ENCODE data around the gene TPM4.
A peak's percentile ranks its signal among the peaks of the same experiment; 100 is the strongest.

Gene TPM4

GRCh38 chr19:16111160-16111908, 35.0 kb downstream of the TPM4 start, which contains the start of gene RAB8A:
Gene RAB8A, plus strand, starts transcription at chr19:16111889. Its CDS starts 13 bp downstream, at chr19:16111902.
- H3K4me2 ChIP-seq (ENCODE audit: low read length) = peak within 1 kb of the TSS; percentile 55
- peaks cover 28% of the 10 kb centered on the region for H3K79me2 ChIP-seq (ENCODE audit: control insufficient read depth, insufficient read depth, low read length)
- H3K4me1 ChIP-seq (ENCODE audit: control insufficient read depth, low read depth, low read length) = peaks cover 4% of the 10 kb centered on the region
- peak within 1 kb of the TSS; percentile 86 for H3K4me3 ChIP-seq (ENCODE audit: low read length)
- no CpG with 5 or more reads among the region's 81 CpGs for WGBS (ENCODE audit: extremely low coverage, insufficient coverage, low lambda C conversion rate)
- H3K9ac ChIP-seq (ENCODE audit: low read length) = peak within 1 kb of the TSS; percentile 86
- DNase-seq = peak; percentile 100
- no peak within 1 kb of the TSS for H2BK5ac ChIP-seq (ENCODE audit: low read length)
- no peak within 1 kb of the TSS for H3K23ac ChIP-seq (ENCODE audit: low read length)
- peak within 1 kb of the TSS; percentile 16 for H3K18ac ChIP-seq (ENCODE audit: low read length)
- H3K79me1 ChIP-seq (ENCODE audit: low read length) = peaks cover 20% of the 10 kb centered on the region
- peak within 1 kb of the TSS; percentile 94 for H3K56ac ChIP-seq (ENCODE audit: low read length)
- peak within 1 kb of the TSS; percentile 84 for H3K4ac ChIP-seq (ENCODE audit: low read depth, low read length)
- H3K36me3 ChIP-seq (ENCODE audit: control insufficient read depth, insufficient read depth, low read length) = no peaks in the 10 kb centered on the region
- H2BK120ac ChIP-seq (ENCODE audit: low read depth, low read length) = no peak within 1 kb of the TSS
- no peak within 1 kb of the TSS for H4K5ac ChIP-seq (ENCODE audit: low read length)
- no peak within 1 kb of the TSS for H2BK15ac ChIP-seq (replicated peaks; ENCODE audit: low read depth)
- H4K8ac ChIP-seq (ENCODE audit: low read depth, low read length) = no peak within 1 kb of the TSS
- no peak within 1 kb of the TSS for H2AK5ac ChIP-seq (ENCODE audit: low read length)
- H3K27me3 ChIP-seq (ENCODE audit: insufficient read depth, low read length, poor library complexity) = no peaks in the 10 kb centered on the region
- H3K27ac ChIP-seq (ENCODE audit: low read depth, low read length) = peak within 1 kb of the TSS; percentile 17

GRCh38 chr19:16111909-16112752, 35.8 kb downstream of the TPM4 start:
- Histone ChIP-seq H3K36me3 (ENCODE audit: control insufficient read depth, insufficient read depth, low read length) (no peaks in the 10 kb centered on the region), H2BK120ac (ENCODE audit: low read depth, low read length) (no peak overlapping the region), H3K4me3 (ENCODE audit: low read length) (peak overlapping the region; percentile 86), H3K9ac (ENCODE audit: low read length) (peak overlapping the region; percentile 86), H3K27ac (ENCODE audit: low read depth, low read length) (peak overlapping the region; percentile 17), H3K27me3 (ENCODE audit: insufficient read depth, low read length, poor library complexity) (no peaks in the 10 kb centered on the region), H3K79me2 (ENCODE audit: control insufficient read depth, insufficient read depth, low read length) (peaks cover 28% of the 10 kb centered on the region), H3K18ac (ENCODE audit: low read length) (peak overlapping the region; percentile 16), H3K4me1 (ENCODE audit: control insufficient read depth, low read depth, low read length) (peaks cover 4% of the 10 kb centered on the region), H4K5ac (ENCODE audit: low read length) (no peak overlapping the region), H3K79me1 (ENCODE audit: low read length) (peaks cover 22% of the 10 kb centered on the region), H2AK5ac (ENCODE audit: low read length) (no peak overlapping the region), H4K8ac (ENCODE audit: low read depth, low read length) (no peak overlapping the region), H2BK15ac (replicated peaks; ENCODE audit: low read depth) (no peak overlapping the region), H3K56ac (ENCODE audit: low read length) (peak overlapping the region; percentile 94), H3K23ac (ENCODE audit: low read length) (no peak overlapping the region), H3K4ac (ENCODE audit: low read depth, low read length) (peak overlapping the region; percentile 84), H3K4me2 (ENCODE audit: low read length) (peak overlapping the region; percentile 55), H2BK5ac (ENCODE audit: low read length) (no peak overlapping the region)
- DNase-seq = no peak
- WGBS (ENCODE audit: extremely low coverage, insufficient coverage, low lambda C conversion rate) = no CpG with 5 or more reads among the region's 37 CpGs

GRCh38 chr19:16112778-16113177, 36.5 kb downstream of the TPM4 start:
- H3K4ac ChIP-seq (ENCODE audit: low read depth, low read length) = no peak overlapping the region
- H4K5ac ChIP-seq (ENCODE audit: low read length) = no peak overlapping the region
- no peak overlapping the region for H2AK5ac ChIP-seq (ENCODE audit: low read length)
- no peak overlapping the region for H2BK5ac ChIP-seq (ENCODE audit: low read length)
- peaks cover 25% of the 10 kb centered on the region for H3K79me1 ChIP-seq (ENCODE audit: low read length)
- H3K27me3 ChIP-seq (ENCODE audit: insufficient read depth, low read length, poor library complexity) = no peaks in the 10 kb centered on the region
- no peak overlapping the region for H3K18ac ChIP-seq (ENCODE audit: low read length)
- no peak overlapping the region for H4K8ac ChIP-seq (ENCODE audit: low read depth, low read length)
- no CpG with 5 or more reads among the region's 2 CpGs for WGBS (ENCODE audit: extremely low coverage, insufficient coverage, low lambda C conversion rate)
- H3K9ac ChIP-seq (ENCODE audit: low read length) = peak overlapping the region; percentile 86
- no peak overlapping the region for H3K4me3 ChIP-seq (ENCODE audit: low read length)
- H3K27ac ChIP-seq (ENCODE audit: low read depth, low read length) = no peak overlapping the region
- DNase-seq = no peak
- H3K23ac ChIP-seq (ENCODE audit: low read length) = no peak overlapping the region
- H3K79me2 ChIP-seq (ENCODE audit: control insufficient read depth, insufficient read depth, low read length) = peaks cover 28% of the 10 kb centered on the region
- H2BK15ac ChIP-seq (replicated peaks; ENCODE audit: low read depth) = no peak overlapping the region
- H2BK120ac ChIP-seq (ENCODE audit: low read depth, low read length) = no peak overlapping the region
- H3K4me1 ChIP-seq (ENCODE audit: control insufficient read depth, low read depth, low read length) = peaks cover 4% of the 10 kb centered on the region
- no peak overlapping the region for H3K4me2 ChIP-seq (ENCODE audit: low read length)
- H3K36me3 ChIP-seq (ENCODE audit: control insufficient read depth, insufficient read depth, low read length) = no peaks in the 10 kb centered on the region
- H3K56ac ChIP-seq (ENCODE audit: low read length) = no peak overlapping the region

GRCh38 chr19:16113727-16114126, 37.4 kb downstream of the TPM4 start:
- H2AK5ac ChIP-seq (ENCODE audit: low read length) = no peak overlapping the region
- no peak overlapping the region for H3K4me3 ChIP-seq (ENCODE audit: low read length)
- H3K18ac ChIP-seq (ENCODE audit: low read length) = no peak overlapping the region
- peaks cover 28% of the 10 kb centered on the region for H3K79me2 ChIP-seq (ENCODE audit: control insufficient read depth, insufficient read depth, low read length)
- WGBS (ENCODE audit: extremely low coverage, insufficient coverage, low lambda C conversion rate) = no CpG with 5 or more reads among the region's 3 CpGs
- no peak overlapping the region for H4K8ac ChIP-seq (ENCODE audit: low read depth, low read length)
- H4K5ac ChIP-seq (ENCODE audit: low read length) = no peak overlapping the region
- H3K23ac ChIP-seq (ENCODE audit: low read length) = no peak overlapping the region
- H3K4me1 ChIP-seq (ENCODE audit: control insufficient read depth, low read depth, low read length) = peaks cover 4% of the 10 kb centered on the region
- H3K27ac ChIP-seq (ENCODE audit: low read depth, low read length) = no peak overlapping the region
- no peak overlapping the region for H3K4me2 ChIP-seq (ENCODE audit: low read length)
- peak; percentile 69 for DNase-seq
- H3K9ac ChIP-seq (ENCODE audit: low read length) = no peak overlapping the region
- peaks cover 6% of the 10 kb centered on the region for H3K36me3 ChIP-seq (ENCODE audit: control insufficient read depth, insufficient read depth, low read length)
- no peak overlapping the region for H3K4ac ChIP-seq (ENCODE audit: low read depth, low read length)
- no peak overlapping the region for H2BK5ac ChIP-seq (ENCODE audit: low read length)
- H3K56ac ChIP-seq (ENCODE audit: low read length) = no peak overlapping the region
- peaks cover 25% of the 10 kb centered on the region for H3K79me1 ChIP-seq (ENCODE audit: low read length)
- H3K27me3 ChIP-seq (ENCODE audit: insufficient read depth, low read length, poor library complexity) = no peaks in the 10 kb centered on the region
- H2BK120ac ChIP-seq (ENCODE audit: low read depth, low read length) = no peak overlapping the region
- no peak overlapping the region for H2BK15ac ChIP-seq (replicated peaks; ENCODE audit: low read depth)

GRCh38 chr19:16115301-16116039, 39.2 kb downstream of the TPM4 start:
- H3K4me1 ChIP-seq (ENCODE audit: control insufficient read depth, low read depth, low read length) = peaks cover 4% of the 10 kb centered on the region
- no peak overlapping the region for H3K56ac ChIP-seq (ENCODE audit: low read length)
- H2BK5ac ChIP-seq (ENCODE audit: low read length) = no peak overlapping the region
- no peak overlapping the region for H2BK15ac ChIP-seq (replicated peaks; ENCODE audit: low read depth)
- no peak overlapping the region for H3K9ac ChIP-seq (ENCODE audit: low read length)
- H3K36me3 ChIP-seq (ENCODE audit: control insufficient read depth, insufficient read depth, low read length) = peaks cover 10% of the 10 kb centered on the region
- no peak overlapping the region for H3K4ac ChIP-seq (ENCODE audit: low read depth, low read length)
- no peak overlapping the region for H2AK5ac ChIP-seq (ENCODE audit: low read length)
- no peak overlapping the region for H3K4me2 ChIP-seq (ENCODE audit: low read length)
- no CpG with 5 or more reads among the region's 9 CpGs for WGBS (ENCODE audit: extremely low coverage, insufficient coverage, low lambda C conversion rate)
- H3K23ac ChIP-seq (ENCODE audit: low read length) = no peak overlapping the region
- H4K8ac ChIP-seq (ENCODE audit: low read depth, low read length) = no peak overlapping the region
- no peak overlapping the region for H3K4me3 ChIP-seq (ENCODE audit: low read length)
- no peak for DNase-seq
- H3K27me3 ChIP-seq (ENCODE audit: insufficient read depth, low read length, poor library complexity) = no peaks in the 10 kb centered on the region
- peaks cover 25% of the 10 kb centered on the region for H3K79me1 ChIP-seq (ENCODE audit: low read length)
- H3K27ac ChIP-seq (ENCODE audit: low read depth, low read length) = no peak overlapping the region
- peaks cover 28% of the 10 kb centered on the region for H3K79me2 ChIP-seq (ENCODE audit: control insufficient read depth, insufficient read depth, low read length)
- H2BK120ac ChIP-seq (ENCODE audit: low read depth, low read length) = no peak overlapping the region
- H3K18ac ChIP-seq (ENCODE audit: low read length) = no peak overlapping the region
- H4K5ac ChIP-seq (ENCODE audit: low read length) = no peak overlapping the region

Data from mesendoderm (in vitro differentiated cells).